ENCODE measurements around the gene TRIOBP.

Gene TRIOBP

DNA sequence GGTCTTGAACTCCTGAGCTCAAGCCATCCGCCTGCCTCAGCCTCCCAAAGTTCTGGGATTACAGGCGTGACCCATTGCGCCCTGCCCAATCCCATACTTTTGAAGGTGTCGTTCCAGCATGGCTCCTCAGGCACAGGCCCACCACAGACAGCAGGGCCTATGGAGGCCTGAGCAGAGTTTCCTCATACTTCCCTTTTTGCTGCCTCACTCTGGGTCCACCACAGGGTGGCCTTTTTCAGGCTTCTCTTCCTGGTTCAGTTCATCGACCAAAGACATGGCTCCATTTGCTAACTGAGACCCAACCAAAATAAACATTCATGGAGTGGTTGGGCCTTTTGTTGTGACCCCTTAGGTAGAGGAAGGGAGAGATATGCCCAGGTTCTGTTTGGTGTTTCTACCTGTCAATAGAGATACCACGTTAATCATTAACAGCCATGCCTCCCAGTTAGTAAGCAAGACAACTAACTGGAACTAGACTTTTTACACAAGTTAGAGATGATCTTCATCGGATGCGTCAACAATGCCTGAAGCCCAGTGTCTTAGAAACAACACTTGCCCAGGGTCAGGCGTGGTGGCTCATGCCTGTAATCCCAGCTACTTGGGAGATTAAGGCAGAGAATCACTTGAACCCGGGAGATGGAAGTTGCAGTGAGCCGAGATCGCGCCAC lies 35.1 kb downstream of the TRIOBP start:
- H3K27ac ChIP-seq, result no peak overlapping the region
- TF ChIP-seq, protein P1, sequence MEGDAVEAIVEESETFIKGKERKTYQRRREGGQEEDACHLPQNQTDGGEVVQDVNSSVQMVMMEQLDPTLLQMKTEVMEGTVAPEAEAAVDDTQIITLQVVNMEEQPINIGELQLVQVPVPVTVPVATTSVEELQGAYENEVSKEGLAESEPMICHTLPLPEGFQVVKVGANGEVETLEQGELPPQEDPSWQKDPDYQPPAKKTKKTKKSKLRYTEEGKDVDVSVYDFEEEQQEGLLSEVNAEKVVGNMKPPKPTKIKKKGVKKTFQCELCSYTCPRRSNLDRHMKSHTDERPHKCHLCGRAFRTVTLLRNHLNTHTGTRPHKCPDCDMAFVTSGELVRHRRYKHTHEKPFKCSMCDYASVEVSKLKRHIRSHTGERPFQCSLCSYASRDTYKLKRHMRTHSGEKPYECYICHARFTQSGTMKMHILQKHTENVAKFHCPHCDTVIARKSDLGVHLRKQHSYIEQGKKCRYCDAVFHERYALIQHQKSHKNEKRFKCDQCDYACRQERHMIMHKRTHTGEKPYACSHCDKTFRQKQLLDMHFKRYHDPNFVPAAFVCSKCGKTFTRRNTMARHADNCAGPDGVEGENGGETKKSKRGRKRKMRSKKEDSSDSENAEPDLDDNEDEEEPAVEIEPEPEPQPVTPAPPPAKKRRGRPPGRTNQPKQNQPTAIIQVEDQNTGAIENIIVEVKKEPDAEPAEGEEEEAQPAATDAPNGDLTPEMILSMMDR (conservative IDR thresholded peaks at IDR 0.05), result no peak
- no peak for TF ChIP-seq ZFX (IDR thresholded peaks at IDR 0.05)

DNA sequence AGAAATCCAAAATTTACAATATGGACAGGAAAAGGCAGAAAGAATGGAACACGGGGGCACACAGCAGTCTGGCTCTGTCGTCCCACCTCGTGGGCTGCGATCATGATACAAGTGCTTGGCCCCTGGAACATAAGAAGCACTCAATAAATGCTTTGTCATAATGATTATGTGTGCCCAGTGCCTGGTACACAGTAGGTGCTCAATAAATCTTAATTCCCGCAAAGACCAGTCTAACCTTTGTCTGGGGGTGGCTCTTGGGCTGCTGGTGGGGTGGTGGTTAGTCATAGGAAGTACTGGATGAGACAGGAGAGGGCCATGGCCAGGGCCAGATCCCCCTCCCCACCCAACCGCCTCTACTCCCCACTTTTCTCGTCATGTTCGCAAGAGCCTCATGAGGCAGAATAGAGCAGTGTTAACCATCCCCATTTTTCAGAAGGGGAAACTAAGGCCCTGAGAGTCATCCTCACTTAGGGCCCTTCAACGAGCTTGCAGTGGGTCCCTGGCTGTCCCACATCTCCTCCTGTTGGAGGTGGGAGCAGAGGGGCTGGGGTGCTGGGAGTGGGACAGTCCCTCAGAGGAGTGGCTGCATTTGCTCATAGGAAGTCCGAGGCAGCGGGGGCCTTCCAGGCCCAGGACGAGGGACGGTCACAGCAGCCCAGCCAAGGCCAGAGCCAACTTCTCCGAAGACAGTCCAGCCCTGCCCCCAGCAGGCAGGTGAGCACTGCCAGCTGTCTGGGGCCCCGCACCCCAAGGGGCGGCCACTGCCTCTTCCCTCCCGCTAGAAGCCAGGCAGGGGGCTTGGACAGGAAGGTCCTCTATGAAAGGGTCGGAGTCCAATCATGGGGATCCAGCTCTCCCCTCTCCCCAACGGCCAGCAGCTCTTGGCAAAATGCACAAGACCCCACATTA lies 36.1 kb downstream of the TRIOBP start:
- TF ChIP-seq, protein P1 (conservative IDR thresholded peaks at IDR 0.05), result no peak
- TF ChIP-seq ZFX (IDR thresholded peaks at IDR 0.05), result no peak
- no peak overlapping the region for H3K27ac ChIP-seq

DNA sequence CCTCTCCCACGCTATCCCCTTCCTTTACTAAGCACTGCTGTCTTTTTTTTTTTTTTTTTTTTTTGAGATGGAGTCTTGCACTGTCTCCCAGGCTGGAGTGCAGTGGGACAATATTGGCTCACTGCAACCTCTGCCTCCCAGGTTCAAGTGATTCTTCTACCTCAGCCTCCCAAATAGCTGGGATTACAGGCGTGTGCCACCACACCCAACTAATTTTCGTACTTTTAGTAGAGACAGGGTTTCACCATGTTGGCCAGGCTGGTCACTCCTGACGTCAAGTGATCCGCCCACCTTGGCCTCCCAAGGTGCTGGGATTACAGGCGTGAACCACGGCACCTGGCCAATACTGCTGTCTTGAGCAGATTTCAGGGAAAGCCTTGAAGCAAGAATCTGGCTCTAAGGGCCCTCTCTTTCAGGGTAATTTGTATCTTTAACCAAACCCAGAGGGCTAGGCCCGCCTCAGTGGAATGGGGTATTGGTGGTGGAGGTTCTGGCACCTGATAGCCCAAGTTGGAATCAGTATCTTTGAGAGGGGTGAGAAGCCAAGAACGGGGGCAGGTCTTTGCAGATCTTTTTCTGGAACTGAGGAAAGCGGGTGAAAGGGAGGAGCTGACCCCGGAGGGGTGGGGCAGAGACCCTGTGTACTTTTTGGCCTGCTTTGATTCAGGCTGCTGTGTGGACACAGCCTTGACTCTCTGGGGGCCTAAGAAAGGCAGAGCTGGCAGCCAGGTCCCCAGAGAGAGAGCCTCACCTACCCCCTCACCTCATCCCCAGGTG lies 37.0 kb downstream of the TRIOBP start:
- no peak overlapping the region for H3K27ac ChIP-seq
- no peak for TF ChIP-seq ZFX (IDR thresholded peaks at IDR 0.05)
- TF ChIP-seq, protein P1 (conservative IDR thresholded peaks at IDR 0.05), result no peak

DNA sequence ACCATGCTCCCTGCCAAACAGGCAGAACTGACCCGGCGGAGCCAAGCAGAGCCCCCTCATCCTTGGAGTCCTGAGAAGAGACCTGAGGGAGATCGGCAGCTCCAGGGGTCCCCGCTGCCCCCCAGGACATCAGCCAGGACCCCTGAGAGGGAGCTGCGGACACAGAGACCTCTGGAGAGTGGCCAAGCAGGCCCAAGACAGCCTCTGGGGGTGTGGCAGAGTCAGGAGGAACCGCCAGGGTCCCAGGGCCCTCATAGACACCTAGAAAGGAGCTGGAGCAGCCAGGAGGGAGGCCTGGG lies 37.5 kb downstream of the TRIOBP start:
- no peak for TF ChIP-seq ZFX (IDR thresholded peaks at IDR 0.05)
- TF ChIP-seq, protein P1 (conservative IDR thresholded peaks at IDR 0.05), result no peak
- H3K27ac ChIP-seq, result no peak overlapping the region

DNA sequence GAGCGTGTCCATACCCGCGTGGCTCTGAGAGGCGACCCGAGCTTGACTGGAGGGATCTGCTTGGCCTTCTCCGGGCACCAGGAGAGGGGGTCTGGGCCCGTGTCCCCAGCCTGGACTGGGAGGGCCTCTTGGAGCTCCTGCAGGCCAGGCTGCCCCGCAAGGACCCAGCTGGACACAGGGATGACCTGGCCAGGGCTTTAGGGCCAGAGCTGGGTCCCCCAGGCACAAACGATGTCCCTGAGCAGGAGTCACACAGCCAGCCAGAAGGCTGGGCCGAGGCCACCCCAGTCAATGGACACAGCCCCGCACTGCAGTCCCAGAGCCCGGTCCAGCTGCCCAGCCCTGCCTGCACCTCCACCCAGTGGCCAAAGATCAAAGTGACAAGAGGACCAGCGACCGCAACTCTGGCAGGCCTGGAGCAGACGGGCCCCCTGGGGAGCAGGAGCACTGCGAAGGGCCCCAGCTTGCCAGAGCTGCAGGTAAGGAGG lies 38.2 kb downstream of the TRIOBP start:
- no peak overlapping the region for H3K27ac ChIP-seq
- TF ChIP-seq, protein P1 (conservative IDR thresholded peaks at IDR 0.05), result no peak; the same call in 1 of the 2 replicates
- no peak for TF ChIP-seq ZFX (IDR thresholded peaks at IDR 0.05)

DNA sequence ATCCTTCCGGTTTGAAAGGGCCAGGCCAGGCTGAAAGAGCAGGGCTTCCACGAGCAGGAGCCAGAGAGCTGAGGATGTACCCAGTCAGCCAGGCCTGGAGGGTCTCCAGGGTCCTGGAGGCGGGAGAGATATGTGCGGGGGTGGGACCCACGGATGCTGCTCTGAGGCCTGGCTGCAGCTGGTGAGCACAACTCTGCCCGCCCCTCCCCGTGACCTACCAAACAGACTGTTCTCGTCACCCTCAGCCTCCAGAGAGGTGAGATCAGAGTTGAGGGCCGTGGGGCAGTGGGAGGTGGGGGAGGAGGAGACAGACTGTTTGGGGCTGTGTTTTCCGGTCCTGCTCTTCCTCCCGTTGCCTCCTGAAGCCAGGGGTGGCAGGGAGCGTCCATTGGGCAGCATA lies 42.2 kb downstream of the TRIOBP start:
- no peak overlapping the region for H3K27ac ChIP-seq

More for the DNA sequence above, 42.2 kb downstream of the TRIOBP start:
- TF ChIP-seq ZFX (IDR thresholded peaks at IDR 0.05), result no peak
- TF ChIP-seq, protein P1 (conservative IDR thresholded peaks at IDR 0.05), result no peak
